T-helper 9 cell (primary cell): Measurements from ENCODE around the gene CSNK1G2.

ENCODE experiments used
- DNase-seq: peaks from one replicate; pipeline ENCODE4 v3.0.0-alpha.2; 2020

Gene CSNK1G2

GRCh38 chr19:1920644-1921043 is 20.3 kb upstream of the CSNK1G2 start:
- no peak for DNase-seq

DNA sequence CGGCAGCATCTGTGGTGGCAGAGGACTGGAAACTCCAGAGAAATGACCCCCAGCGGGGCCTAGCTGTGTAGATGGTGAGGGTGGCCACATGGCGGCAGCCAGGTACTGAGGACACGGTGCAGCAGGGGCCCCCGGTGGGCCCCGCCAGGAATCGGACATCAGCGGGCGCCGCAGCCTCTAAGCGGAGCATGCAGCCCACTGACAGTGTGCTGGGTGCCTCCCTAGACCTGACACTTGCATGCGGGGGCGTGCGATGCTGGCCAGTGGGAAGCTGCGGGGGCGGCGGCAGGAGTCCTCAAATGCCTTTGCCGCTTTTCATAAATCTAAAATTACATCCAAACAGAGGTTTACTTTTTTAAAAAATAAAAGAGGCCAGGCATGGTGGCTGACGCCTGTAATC is 19.6 kb upstream of the CSNK1G2 start:
- DNase-seq, result no peak

- DNase-seq, result no peak
Observed at GRCh38 chr19:1921825-1922224, 19.1 kb upstream of the CSNK1G2 start.

- DNase-seq, result no peak
Observed at GRCh38 chr19:1922803-1923202, 18.2 kb upstream of the CSNK1G2 start.

DNA sequence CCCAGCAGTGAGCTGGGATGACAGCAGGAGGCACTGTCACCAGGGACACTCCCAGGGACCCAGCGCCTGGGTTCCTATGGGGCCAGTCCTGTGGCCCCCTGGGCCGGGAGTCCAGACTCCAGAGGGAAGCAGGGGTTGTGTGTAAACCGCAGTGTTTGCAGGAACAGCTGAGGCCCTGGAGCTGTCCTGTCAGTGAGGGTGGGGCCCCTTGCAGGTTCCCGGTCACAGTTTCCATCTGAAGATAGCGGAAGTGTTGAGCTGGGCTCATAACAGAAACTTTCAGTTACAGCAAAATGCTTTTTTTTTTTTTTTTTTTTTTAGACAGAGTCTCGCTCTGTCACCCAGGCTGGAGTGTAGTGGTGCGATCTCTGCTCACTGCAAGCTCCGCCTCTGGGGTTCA is 17.7 kb upstream of the CSNK1G2 start:
- no peak for DNase-seq

DNA sequence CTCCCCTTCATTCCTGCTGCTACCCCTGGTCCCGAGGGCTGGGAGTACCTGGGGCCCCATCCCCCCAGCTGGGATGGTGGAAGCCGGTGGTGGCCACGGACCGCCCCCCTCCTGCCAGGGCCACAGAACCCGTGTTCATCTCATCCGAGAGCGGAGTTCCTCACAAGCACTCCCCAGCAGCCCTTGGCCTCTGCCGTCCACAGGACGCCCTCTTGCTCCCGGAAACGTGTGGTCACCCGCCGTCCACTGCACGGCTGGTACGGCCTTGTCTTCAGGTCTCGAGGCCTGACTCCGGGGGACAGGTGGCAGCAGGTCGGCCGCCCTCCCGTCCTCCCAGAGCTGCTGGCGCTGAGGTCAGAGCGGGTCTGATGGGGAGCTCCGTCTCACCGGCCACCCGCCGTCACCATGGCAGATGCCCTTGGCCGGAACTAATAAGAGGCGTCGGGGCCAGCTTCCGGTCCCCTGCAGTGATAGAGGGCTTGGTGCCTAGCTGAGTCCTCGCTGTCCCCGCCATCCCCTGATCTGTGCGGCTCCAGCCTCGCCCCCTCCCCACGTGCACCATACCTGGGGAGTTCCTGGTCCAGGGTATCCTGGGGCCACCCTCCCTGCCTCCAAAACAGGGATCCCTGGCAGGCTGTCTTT is 16.5 kb upstream of the CSNK1G2 start:
- DNase-seq, result no peak

- no peak for DNase-seq
Observed at GRCh38 chr19:1925544-1925943, 15.4 kb upstream of the CSNK1G2 start.

GRCh38 chr19:1929021-1929742 is 11.8 kb upstream of the CSNK1G2 start:
- peak; percentile 80 for DNase-seq

DNA sequence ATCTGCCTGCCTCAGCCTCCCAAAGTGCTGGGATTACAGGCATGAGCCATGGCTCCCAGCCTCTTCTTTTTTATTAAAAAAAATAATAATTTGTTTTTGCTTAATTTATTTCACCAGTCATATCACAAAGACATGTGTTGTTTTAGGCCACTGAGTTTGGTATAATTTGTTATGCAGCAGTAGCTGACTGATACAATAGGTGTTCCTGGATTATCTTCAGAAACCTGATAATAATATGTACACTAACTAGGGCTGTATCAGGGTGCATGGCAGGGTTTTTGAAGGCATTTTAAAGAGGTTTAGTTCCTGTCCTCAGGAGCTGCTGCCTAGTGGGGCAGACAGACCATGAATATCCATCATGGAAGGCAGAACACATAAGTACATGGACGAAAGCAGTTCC is 9.5 kb upstream of the CSNK1G2 start:
- DNase-seq, result no peak

- no peak for DNase-seq
Observed at GRCh38 chr19:1932395-1932794, 8.6 kb upstream of the CSNK1G2 start.

DNA sequence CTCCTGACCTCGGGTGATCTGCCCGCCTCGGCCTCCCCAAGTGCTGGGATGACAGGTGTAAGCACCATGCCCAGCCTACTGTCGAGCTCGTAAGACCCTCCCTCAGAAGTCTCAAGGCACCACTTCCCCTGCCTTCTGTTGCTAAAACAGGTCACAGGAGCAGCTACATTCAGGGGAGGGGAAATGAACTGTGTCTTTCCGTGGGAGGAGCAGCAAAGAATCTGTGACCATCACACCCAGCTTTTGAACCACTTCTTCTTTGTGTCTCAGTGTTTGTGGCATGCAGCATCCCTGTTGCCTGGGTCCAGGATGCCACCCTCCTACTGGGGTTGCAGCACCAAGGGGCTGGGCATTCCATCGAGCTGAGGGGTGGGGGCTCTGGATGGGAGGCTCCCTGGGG is 7.7 kb upstream of the CSNK1G2 start:
- no peak for DNase-seq

DNA sequence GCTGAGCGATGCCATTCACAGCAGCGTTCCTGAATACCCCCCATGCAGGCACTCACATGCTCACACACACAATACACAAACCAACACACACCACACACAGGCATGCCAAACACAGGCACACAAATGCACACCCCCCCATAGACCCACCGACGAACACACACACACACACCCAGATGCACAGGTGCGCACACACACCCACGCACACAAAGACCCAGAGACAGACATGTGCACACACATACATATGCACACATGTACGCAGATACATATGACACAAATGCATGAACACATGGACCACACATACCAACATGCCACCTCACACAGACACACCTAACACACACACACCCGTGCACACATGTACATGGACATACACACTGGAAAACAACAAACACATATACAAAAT is 7.0 kb upstream of the CSNK1G2 start:
- no peak for DNase-seq

DNA sequence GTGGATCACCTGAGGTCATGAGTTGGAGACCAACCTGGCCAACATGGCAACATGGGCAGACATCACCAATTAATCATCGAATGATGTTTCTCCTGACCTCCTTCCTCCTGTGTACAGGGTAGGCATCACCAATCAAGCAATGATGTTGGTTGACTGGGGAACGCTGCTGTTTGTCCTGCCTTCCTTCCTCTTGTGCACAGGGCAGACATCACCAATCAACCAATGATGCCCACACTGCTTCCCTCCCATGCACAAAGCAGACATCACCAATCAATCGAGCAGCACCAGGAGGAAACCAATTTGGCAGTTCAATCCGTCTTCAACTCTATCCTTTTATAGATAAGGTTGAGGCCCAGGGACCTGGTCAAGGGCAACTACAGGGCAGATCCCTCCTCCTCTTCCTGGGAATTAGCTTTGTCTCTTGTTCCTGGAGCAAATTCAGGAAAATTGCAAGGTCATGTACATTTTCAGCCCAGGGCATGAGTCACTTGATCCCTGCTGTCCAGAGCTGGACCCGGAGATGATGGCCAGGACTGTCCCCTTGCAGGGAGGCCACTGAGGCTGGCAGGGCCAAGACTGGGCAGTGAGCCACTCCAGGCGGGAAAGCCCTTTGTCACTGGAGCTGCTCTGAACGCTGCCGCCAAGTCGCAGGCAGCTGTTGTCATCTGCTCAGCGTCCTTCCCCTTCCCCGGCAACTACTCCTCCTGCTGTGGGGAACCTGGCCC is 5.3 kb upstream of the CSNK1G2 start:
- no peak for DNase-seq

DNA sequence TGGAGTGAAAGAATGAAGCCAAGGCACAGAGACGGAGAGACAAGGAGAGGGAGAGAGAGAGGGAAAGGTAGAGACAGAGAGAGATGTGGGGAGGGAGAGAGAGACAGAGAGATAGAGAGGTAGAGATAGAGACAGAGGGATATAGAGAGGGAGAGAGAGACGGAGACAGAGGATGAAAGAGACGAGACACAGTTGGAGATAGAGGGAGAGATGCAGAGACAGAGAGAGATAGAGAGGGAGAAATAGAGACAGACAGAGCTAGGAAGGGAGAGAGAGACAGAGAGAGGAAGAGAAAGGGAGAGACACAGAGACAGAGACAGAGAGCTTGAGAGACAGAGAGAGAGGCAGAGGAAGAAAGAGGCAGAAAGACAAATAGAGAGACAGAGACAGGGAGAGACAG is 4.5 kb upstream of the CSNK1G2 start:
- DNase-seq, result no peak

GRCh38 chr19:1936916-1937610 is 3.9 kb upstream of the CSNK1G2 start:
- no peak for DNase-seq

- DNase-seq, result no peak
Observed at GRCh38 chr19:1938071-1938470, 2.9 kb upstream of the CSNK1G2 start.

- peak; percentile 81 for DNase-seq
Observed at GRCh38 chr19:1942078-1942933, 1.3 kb downstream of the CSNK1G2 start.

- peak; percentile 36 for DNase-seq
Observed at GRCh38 chr19:1942934-1943555, 2.1 kb downstream of the CSNK1G2 start.

DNA sequence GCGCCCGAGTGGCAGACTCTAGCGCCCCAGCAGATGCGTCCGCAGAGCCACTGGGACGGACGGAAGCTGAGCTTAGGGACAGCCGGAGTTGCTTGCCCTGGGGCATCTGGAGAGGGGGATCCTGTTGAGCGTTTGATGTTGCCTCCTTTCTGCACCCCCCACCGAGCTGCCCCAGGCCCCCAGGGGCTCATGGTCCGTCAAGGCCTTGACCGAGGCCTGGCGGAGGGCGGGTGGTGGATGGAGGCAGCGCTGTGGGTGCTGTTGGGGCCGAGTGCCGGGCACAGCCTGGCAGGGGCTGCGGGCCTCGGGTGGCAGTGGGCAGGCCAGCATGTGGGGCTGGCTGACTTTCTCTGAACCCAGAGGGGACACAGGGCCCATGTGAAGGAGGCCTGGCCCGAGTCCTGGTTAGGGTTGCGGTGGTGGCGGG is 2.7 kb downstream of the CSNK1G2 start:
- DNase-seq, result no peak

- no peak for DNase-seq
Observed at GRCh38 chr19:1944088-1944915, 3.3 kb downstream of the CSNK1G2 start.
